Loucy (cell line): ENCODE results near the gene TTI1.

ENCODE experiments used
- H2AFZ ChIP-seq: fragments of 200-600 bp; sonication (generic); 2 replicates; pipeline ENCODE4 v1.6.0; 2016; ENCODE audit warnings: antibody characterized with exemption, mild to moderate bottlenecking, low read length, moderate library complexity
- H3F3A ChIP-seq: fragments of 200-600 bp; 2 replicates; pipeline ENCODE4 v1.6.0; 2016; ENCODE audit warnings: antibody characterized with exemption, low read depth, mild to moderate bottlenecking
- H3K27me3 ChIP-seq: fragments of 200-600 bp; sonication (generic); 2 replicates; pipeline ENCODE4 v1.6.1; 2014; ENCODE audit warnings: low read length, mild to moderate bottlenecking; ENCODE audit not compliant: insufficient read depth, poor library complexity, severe bottlenecking
- H3K36me3 ChIP-seq: fragments of 200-600 bp; sonication (generic); 2 replicates; pipeline ENCODE4 v1.6.1; 2016; ENCODE audit warnings: low read length; ENCODE audit not compliant: insufficient read depth
- H3K4me1 ChIP-seq: fragments of 200-600 bp; sonication (generic); 2 replicates; pipeline ENCODE4 v1.5.1; 2014; ENCODE audit warnings: low read length, mild to moderate bottlenecking; ENCODE audit not compliant: insufficient read depth, poor library complexity, severe bottlenecking
- H3K4me2 ChIP-seq: fragments of 200-600 bp; sonication (generic); 2 replicates; pipeline ENCODE4 v1.6.0; 2014; ENCODE audit warnings: antibody characterized with exemption, low read length, low read depth, mild to moderate bottlenecking; ENCODE audit not compliant: poor library complexity, severe bottlenecking
- H3K4me3 ChIP-seq: fragments of 200-600 bp; sonication (generic); 2 replicates; pipeline ENCODE4 v1.5.1; 2014; ENCODE audit warnings: low read length, mild to moderate bottlenecking, mixed read lengths; ENCODE audit not compliant: poor library complexity, severe bottlenecking
- H3K79me2 ChIP-seq: fragments of 200-600 bp; sonication (generic); 2 replicates; pipeline ENCODE4 v1.6.1; 2014; ENCODE audit warnings: low read length; ENCODE audit not compliant: insufficient read depth
- H3K9ac ChIP-seq: fragments of 200-600 bp; sonication (generic); 2 replicates; pipeline ENCODE4 v1.6.0; 2014; ENCODE audit warnings: mild to moderate bottlenecking, low read depth, low read length, moderate library complexity; ENCODE audit not compliant: poor library complexity, severe bottlenecking
- H3K9me2 ChIP-seq: fragments of 200-600 bp; sonication (generic); replicated peaks from 2 replicates; pipeline ENCODE4 v1.6.1; 2016; ENCODE audit warnings: low read depth, low read length, mixed read lengths
- H3K9me3 ChIP-seq: fragments of 200-600 bp; sonication (generic); 2 replicates; pipeline ENCODE4 v1.6.1; 2014; ENCODE audit warnings: mild to moderate bottlenecking, antibody characterized with exemption, low read length, low read depth; ENCODE audit not compliant: insufficient read depth
- H4K20me1 ChIP-seq: fragments of 200-600 bp; sonication (generic); 2 replicates; pipeline ENCODE4 v1.6.0; 2014; ENCODE audit warnings: antibody characterized with exemption, low read length, mild to moderate bottlenecking; ENCODE audit not compliant: insufficient read depth, poor library complexity, severe bottlenecking
- CTCF ChIP-seq: fragments of 200-600 bp; sonication (generic); conservative IDR thresholded peaks from 2 replicates; pipeline ENCODE4 v1.5.1; 2014; ENCODE audit warnings: mild to moderate bottlenecking, antibody characterized with exemption, low read length
- EZH2phosphoT487 ChIP-seq: fragments of 200-600 bp; IDR thresholded peaks from 2 replicates; pipeline ENCODE4 v1.6.1; 2018; ENCODE audit warnings: antibody characterized with exemption, mild to moderate bottlenecking, moderate library complexity, borderline replicate concordance

The TTI1 gene

GRCh38 chr20:38008233-38008944 lies 24.9 kb downstream of the TTI1 start:
- Histone ChIP-seq H3F3A (no peaks in the 10 kb centered on the region), H3K9me3 (no peaks in the 10 kb centered on the region), H2AFZ (no peak overlapping the region), H3K36me3 (peaks cover 61% of the 10 kb centered on the region; the same call in 1 of the 2 replicates), H3K27me3 (no peaks in the 10 kb centered on the region), H3K9me2 (no peaks in the 10 kb centered on the region), H3K4me2 (no peak overlapping the region), H4K20me1 (no peaks in the 10 kb centered on the region), H3K4me3 (no peak overlapping the region), H3K9ac (no peak overlapping the region), H3K79me2 (no peaks in the 10 kb centered on the region; the same call in 1 of the 2 replicates), H3K4me1 (no peaks in the 10 kb centered on the region)
- TF ChIP-seq CTCF, result no peak
- no peak for TF ChIP-seq EZH2phosphoT487

DNA sequence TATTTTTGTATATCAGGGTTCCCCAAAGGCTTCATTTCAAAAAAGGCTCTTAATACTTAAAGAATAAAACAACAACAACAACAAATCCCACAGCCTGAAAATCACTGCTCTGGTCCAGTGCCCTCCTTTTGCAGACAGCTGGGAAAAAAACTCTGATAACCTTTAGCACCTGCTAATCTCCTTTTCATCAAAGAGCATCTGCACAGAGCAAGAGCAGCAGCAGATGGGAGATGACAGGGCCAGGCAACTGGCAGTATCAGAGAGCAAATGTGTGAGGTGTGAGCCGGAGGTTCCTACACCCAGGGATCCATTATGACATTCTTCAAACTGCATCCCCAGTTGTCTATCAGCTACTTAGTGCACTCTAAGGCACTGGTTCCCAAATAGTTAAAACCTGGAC lies 25.7 kb downstream of the TTI1 start:
- H3K79me2 ChIP-seq, result no peaks in the 10 kb centered on the region; the same call in 1 of the 2 replicates
- TF ChIP-seq EZH2phosphoT487, result no peak
- no peak for TF ChIP-seq CTCF
- no peaks in the 10 kb centered on the region for H3F3A ChIP-seq
- H3K27me3 ChIP-seq, result no peaks in the 10 kb centered on the region
- no peaks in the 10 kb centered on the region for H3K4me1 ChIP-seq
- no peaks in the 10 kb centered on the region for H3K9me2 ChIP-seq
- peaks cover 58% of the 10 kb centered on the region; the same call in 1 of the 2 replicates for H3K36me3 ChIP-seq
- no peak overlapping the region for H3K9ac ChIP-seq
- H3K4me2 ChIP-seq, result no peak overlapping the region
- H2AFZ ChIP-seq, result no peak overlapping the region
- no peaks in the 10 kb centered on the region for H4K20me1 ChIP-seq
- H3K4me3 ChIP-seq, result no peak overlapping the region
- no peaks in the 10 kb centered on the region for H3K9me3 ChIP-seq

GRCh38 chr20:38005903-38006302 lies 27.4 kb downstream of the TTI1 start:
- Histone ChIP-seq H3F3A (no peaks in the 10 kb centered on the region), H3K9me2 (no peaks in the 10 kb centered on the region), H3K36me3 (peaks cover 60% of the 10 kb centered on the region; the same call in 1 of the 2 replicates), H3K9me3 (no peaks in the 10 kb centered on the region), H4K20me1 (no peaks in the 10 kb centered on the region), H2AFZ (no peak overlapping the region), H3K9ac (no peak overlapping the region), H3K27me3 (no peaks in the 10 kb centered on the region), H3K79me2 (no peaks in the 10 kb centered on the region; the same call in 1 of the 2 replicates), H3K4me2 (no peak overlapping the region), H3K4me3 (no peak overlapping the region), H3K4me1 (no peaks in the 10 kb centered on the region)
- no peak for TF ChIP-seq EZH2phosphoT487
- no peak for TF ChIP-seq CTCF
